ENCODE measurements around the gene TRAM2. TPM values are rescaled to one million over a fixed set of nuclear protein-coding genes. Genes with fewer than 3 reads are reported as not detected.

Gene TRAM2
- total and polyA plus RNA-seq, 8 donors: 22.1 to 38.4 (median 27.4) TPM

GRCh38 chr6:52493669-52494068, 83.2 kb downstream of the TRAM2 start:
- peaks cover 0 to 5% of the 10 kb centered on the region in 2 donors for H3K36me3 ChIP-seq
- DNase-seq (no peak), ATAC-seq (no peak)
- H3K27ac ChIP-seq: no peak overlapping the region
- no peak for TF ChIP-seq CTCF (IDR thresholded peaks at IDR 0.05)
- no peaks in the 10 kb centered on the region for H3K27me3 ChIP-seq
- intact Hi-C loops (cut with DNase I): no loop called here
- H3K9me3 ChIP-seq: no peaks in the 10 kb centered on the region
- H3K4me3 ChIP-seq: no peak overlapping the region
- peaks cover 3 to 19% of the 10 kb centered on the region in 2 donors for H3K4me1 ChIP-seq

GRCh38 chr6:52491203-52492069, 85.4 kb downstream of the TRAM2 start:
- Histone ChIP-seq H3K36me3 (peaks cover 0 to 5% of the 10 kb centered on the region in 2 donors), H3K9me3 (no peaks in the 10 kb centered on the region), H3K27ac (peak overlapping the region in 1 of 2 donors; percentile 55), H3K27me3 (no peaks in the 10 kb centered on the region), H3K4me1 (peaks cover 0 to 13% of the 10 kb centered on the region in 2 donors), H3K4me3 (no peak overlapping the region)
- intact Hi-C loops (cut with DNase I): no loop called here
- no peak for ATAC-seq
- peak in 1 of 4 donors; percentile 43 for DNase-seq
- TF ChIP-seq CTCF (IDR thresholded peaks at IDR 0.05): no peak

GRCh38 chr6:52489881-52490280, 87.0 kb downstream of the TRAM2 start:
- H3K9me3 ChIP-seq: no peaks in the 10 kb centered on the region
- no peak for DNase-seq
- H3K27me3 ChIP-seq: no peaks in the 10 kb centered on the region
- H3K36me3 ChIP-seq: peaks cover 0 to under 1% of the 10 kb centered on the region in 2 donors
- peaks cover 0 to 13% of the 10 kb centered on the region in 2 donors for H3K4me1 ChIP-seq
- no peak for TF ChIP-seq CTCF (IDR thresholded peaks at IDR 0.05)
- no peak for ATAC-seq
- no peak overlapping the region for H3K4me3 ChIP-seq
- intact Hi-C loops (cut with DNase I): no loop called here
- peak overlapping the region in 1 of 2 donors; percentile 55 for H3K27ac ChIP-seq

- Histone ChIP-seq H3K27me3 (no peaks in the 10 kb centered on the region), H3K9me3 (no peaks in the 10 kb centered on the region), H3K36me3 (no peaks in the 10 kb centered on the region), H3K4me3 (no peak overlapping the region), H3K4me1 (no peaks in the 10 kb centered on the region), H3K27ac (no peak overlapping the region)
- intact Hi-C loops (cut with DNase I): no loop called here
- DNase-seq (no peak), ATAC-seq (no peak)
- TF ChIP-seq CTCF (IDR thresholded peaks at IDR 0.05): no peak
These were observed 93.2 kb downstream of the TRAM2 start for GRCh38 chr6:52483671-52484003.

- Histone ChIP-seq H3K27me3 (no peaks in the 10 kb centered on the region), H3K9me3 (no peaks in the 10 kb centered on the region), H3K4me1 (no peaks in the 10 kb centered on the region), H3K4me3 (no peak overlapping the region), H3K27ac (no peak overlapping the region), H3K36me3 (no peaks in the 10 kb centered on the region)
- ATAC-seq (no peak), DNase-seq (no peak)
- intact Hi-C loops (cut with DNase I): no loop called here
- no peak for TF ChIP-seq CTCF (IDR thresholded peaks at IDR 0.05)
These were observed 93.8 kb downstream of the TRAM2 start for GRCh38 chr6:52482903-52483670.

All from left lung (tissue), 10 donors.